GM19023 (cell line): Measurements from ENCODE around the gene ARHGEF16.

Experiments used
- ATAC-seq: cut with Tn5 transposase; IDR thresholded peaks from one replicate; pipeline ENCODE4 v1.9.1; 2021; ENCODE audit warnings: mild to moderate bottlenecking, moderate library complexity; ENCODE audit not compliant: unreplicated experiment

The ARHGEF16 gene

DNA sequence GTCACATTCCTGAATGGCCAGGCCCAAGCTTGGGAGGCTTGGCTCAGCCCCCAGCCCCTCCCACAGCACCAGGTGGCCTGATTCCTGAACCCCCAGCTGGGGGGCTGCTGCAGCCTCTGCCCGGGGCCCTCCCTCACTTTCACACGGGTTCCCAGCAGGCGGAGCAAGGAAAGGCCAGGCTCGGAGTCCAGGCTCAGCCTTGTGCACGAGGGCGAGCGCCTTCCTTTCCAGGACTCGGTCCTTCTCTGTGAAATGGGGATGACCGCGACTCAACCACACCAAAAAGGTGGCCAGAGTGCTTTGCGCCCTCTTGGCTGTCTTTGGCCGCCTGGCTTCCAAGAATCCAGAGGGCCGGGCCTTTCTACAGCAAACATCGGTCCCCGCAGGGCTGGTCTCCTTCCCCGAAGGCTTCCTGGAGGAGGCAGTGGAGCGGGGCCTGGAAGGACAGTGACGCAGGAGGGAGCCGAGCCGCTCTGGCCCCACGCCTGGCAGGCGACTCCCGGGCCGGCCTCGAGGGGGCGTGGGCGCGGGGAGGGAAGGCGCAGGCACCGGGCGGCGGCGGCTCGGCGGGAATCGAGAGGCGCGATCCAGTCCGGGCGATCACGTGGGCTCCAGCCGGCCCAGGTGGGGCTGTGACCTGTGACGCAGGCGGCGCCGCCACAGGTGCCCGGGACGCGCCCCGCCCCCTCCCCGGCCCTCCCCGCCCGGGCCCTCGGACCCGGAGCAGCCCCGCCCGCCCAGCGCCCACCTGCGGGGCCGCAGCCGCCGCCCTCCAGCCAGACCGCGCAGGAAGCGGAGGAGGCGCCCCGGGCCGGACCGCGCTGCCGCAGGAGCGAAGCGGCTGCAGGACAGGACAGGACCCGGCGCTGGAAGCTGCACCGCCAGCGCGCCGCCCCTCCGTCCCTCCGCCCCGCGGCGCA, at the start of gene ARHGEF16:
Gene ARHGEF16, plus strand, starts transcription at position 775 of the 920 bp plus-strand sequence. CDS start 8,420 bp downstream, outside the sequence.
- no peak for ATAC-seq

DNA sequence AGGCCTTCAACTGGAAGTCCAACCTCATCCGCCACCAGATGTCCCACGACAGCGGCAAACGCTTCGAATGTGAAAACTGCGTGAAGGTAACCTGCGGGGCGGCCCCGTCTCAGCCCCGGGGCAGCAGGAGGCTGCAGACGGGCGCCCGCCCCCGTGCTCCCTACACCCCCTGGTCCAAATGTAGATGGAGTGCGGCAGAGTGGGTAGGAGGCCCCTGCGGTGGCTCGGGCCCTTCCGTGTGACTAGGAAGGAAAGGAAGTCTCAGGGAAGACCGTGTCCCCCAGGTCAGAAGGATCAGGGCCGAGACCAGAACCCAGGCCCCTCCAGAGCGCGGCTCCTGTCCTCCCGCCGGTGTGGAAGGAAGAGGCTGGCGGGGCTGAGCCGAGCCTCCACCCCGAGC, 49.7 kb upstream of the ARHGEF16 start:
- no peak for ATAC-seq

DNA sequence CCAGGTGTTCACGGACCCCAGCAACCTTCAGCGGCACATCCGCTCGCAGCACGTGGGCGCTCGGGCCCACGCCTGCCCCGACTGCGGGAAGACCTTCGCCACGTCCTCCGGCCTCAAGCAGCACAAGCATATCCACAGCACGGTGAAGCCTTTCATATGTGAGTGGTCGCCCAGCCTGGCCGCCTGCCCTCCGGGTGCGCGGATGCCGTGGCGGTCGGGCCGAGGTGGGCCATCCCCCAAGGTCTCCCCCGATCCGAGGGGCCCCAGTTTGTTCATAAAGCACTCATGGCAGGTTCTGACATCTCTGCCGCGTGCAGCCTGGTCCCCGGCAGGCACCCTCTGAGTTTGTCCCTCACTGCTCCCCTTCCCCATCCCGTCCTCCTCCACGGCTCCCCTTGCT, 49.0 kb upstream of the ARHGEF16 start:
- ATAC-seq: no peak

DNA sequence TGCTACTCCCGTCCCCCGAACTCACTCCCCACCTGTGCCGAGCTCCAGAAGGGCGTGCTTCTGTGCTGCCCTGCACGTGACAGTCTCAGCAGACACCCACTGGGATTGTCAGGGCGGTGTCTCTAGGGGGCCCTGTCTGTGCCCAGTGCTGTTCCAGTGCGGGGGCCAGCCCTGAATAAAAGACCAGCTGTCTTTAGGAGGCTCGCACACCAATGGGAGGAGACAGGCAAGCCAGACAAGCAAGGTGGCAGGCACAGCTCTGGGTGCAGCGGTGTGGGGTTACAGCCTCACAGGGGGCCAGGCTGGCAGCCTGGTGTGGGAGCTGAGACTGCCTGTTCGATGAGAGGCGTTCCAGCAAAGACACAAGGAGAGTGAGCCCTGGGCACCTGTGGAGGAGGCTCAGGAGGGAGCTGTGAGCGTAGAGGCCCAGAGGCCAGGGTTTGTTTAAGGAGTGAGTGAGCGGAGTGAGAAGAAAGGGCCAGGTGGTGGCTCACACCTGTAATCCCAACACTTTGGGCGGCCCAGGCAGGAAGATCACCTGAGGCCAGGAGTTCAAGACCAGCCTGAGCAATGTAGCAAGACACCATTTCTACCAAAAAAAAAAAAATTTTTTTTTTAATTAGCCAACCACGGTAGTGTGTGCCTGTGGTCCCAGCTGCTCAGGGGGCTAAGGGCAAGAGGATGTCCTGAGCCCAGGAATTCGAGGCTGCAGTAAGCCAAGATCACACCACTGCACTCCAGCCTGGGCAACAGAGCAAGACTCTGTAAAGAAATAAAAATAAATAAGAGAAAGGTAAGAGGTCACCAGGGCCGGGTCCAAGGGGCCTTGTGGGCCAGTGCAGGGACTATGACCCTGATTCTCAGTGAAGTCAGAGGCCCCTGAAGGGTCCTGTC, 48.2 kb upstream of the ARHGEF16 start:
- no peak for ATAC-seq

DNA sequence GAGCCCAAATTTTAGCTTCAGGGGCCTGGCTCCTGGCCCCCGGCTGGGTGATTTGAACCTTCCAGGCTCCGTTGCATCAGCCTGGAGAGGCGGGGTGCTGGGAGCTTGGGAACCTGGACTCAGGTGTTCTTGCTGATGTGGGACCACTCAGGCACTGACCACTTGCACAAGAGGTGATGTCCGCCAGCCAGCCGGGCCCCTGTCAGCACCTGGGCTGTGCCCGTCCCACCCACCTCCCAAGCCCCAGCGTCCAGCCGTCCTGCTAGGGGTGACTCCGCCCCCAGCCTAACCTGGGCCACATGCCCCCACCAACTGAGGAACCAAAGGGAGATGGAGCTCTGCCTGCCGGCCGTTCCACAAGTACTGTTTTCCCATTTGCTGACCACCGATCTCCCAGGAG, 47.4 kb upstream of the ARHGEF16 start:
- ATAC-seq: no peak

DNA sequence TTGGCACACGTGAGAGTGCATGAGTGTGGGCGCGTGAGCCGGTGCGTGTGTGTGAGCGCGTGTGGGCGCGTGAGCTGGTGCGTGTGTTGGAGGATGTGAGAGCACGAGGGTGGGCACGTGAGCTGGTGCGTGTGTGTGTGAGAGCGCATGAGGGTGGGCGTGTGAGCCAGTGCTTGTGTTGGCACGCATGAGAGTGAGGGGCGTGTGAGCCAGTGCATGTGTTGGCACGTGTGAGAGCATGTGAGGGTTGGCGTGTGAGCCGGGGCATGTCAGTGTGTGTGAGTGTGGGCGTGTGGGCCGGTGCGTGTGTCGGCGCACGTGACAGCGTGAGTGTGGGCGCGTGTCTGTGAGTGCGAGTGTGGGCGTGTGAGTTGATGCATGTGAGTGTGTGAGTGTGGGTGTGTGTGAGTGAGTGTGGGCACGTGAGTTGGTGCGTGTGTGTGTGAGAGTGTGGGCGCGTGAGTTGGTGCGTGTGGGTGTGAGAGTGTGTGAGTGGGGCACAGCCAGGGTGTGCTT, 45.7 kb upstream of the ARHGEF16 start:
- no peak for ATAC-seq

DNA sequence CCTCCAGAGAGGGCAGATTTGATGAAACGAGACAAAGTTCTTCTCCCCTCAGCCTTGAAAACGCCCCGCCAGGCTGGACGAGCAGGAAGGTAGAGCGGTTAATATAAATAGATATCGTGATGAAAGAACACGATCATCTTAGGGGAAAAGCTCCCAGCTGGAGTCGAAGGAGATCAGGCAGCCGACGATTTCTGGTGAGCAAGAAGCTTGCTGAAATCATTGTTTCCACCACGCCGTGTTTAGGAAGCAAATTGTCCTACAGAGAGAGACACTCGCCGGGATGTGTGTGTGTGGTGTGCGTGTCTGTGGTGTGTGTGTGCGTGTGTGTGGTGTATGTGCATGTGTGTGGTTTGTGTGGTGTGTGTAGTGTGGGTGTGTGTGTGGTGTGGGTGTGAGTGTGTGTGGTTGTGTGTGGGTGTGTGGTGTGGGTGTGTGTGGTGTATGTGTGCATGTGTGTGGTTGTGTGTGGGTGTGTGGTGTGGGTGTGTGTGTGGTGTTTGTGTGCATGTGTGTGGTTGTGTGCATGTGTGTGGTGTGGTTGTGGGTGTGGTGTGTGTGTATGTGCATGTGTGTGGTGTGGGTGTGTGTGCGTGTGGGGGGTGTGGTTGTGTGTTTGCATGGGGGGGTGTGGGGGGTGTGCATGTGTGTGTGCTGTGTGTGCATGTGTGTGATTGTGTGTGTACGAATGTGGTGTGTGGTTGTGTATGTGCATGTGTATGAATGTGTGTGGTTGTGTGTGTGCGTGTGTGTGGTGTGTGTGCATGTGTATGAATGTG, 44.9 kb upstream of the ARHGEF16 start:
- no peak for ATAC-seq

DNA sequence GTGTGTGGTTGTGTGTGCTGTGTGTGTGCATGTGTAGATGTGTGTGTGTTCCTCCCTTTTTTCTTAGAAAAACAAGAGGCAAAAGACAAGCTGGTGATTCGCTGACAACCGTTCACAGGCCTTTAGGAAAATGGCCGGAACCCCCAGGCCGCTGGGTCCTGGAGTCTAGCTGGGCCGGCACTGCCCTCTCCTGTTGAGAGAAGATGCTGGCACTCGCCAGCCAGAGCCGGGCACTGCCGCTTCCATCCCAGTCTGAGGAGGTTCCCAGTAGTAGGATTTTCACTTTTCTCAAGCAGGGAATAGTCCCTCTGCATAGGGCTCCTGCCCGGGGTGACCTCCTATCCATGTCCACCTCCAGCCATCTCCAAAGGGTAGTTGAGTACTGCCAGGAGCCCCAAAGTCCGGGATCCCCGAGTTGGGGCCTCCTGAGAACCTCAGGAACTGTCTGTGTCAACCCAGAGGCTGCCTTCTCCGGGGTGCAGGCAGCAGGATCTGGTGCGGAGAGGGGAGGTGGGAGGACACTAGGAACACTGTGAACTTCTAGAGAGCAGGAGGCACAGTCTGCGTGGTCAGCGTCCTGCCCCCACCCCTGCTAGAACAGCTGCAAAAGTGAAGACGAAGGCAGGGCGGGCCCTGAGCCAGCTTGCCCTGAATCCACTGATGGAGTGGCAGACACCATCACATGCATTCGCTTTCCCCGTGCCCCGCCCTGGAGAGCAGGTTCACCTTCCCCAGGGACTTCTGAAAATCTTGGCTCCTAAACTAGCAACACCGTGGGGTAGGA, 44.1 kb upstream of the ARHGEF16 start:
- no peak for ATAC-seq

DNA sequence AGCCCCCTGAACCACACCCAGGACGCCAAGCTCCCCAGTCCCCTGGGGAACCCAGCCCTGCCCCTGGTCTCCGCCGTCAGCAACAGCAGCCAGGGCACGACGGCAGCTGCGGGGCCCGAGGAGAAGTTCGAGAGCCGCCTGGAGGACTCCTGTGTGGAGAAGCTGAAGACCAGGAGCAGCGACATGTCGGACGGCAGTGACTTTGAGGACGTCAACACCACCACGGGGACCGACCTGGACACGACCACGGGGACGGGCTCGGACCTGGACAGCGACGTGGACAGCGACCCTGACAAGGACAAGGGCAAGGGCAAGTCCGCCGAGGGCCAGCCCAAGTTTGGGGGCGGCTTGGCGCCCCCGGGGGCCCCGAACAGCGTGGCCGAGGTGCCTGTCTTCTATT, 42.7 kb upstream of the ARHGEF16 start:
- ATAC-seq: no peak

DNA sequence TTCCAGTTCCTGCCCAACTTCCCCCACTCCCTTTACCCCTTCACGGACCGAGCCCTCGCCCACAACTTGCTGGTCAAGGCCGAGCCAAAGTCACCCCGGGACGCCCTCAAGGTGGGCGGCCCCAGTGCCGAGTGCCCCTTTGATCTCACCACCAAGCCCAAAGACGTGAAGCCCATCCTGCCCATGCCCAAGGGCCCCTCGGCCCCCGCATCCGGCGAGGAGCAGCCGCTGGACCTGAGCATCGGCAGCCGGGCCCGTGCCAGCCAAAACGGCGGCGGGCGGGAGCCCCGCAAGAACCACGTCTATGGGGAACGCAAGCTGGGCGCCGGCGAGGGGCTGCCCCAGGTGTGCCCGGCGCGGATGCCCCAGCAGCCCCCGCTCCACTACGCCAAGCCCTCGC, 42.1 kb upstream of the ARHGEF16 start:
- ATAC-seq: no peak

DNA sequence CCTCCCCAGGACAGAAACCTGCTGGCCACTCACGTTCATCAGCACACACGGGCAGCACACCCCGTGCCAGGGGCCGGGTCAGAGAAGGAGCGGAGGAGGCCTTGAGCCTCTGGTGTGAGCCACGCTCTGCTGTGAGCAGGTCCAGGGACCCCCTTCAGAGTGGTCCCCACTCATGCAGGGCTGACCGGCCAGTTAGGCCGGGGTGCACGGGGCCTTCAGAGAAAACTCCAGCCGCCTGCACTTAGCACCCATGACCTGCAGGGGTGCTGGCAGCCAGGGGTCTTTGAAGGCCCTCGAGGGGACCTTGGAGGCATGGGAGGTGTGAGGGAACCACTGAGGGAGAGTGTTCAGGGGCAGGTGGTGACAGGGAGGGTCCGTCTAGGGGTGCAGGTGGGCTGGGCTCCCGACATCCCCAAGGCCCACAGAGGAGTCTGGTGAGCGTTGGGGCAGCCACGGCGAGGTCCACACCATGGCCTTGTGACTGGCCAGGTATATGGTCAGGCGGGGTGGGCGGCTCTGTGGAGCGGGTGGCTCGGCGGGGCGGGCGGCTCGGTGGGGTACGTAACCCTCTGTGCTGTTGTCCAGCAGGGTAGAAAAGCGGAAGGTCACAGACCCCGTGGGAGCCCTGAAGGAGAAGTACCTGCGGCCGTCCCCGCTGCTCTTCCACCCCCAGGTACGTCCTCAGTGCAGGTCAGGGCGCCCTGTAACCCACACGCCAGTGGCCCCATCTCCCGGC, 40.3 kb upstream of the ARHGEF16 start:
- no peak for ATAC-seq

DNA sequence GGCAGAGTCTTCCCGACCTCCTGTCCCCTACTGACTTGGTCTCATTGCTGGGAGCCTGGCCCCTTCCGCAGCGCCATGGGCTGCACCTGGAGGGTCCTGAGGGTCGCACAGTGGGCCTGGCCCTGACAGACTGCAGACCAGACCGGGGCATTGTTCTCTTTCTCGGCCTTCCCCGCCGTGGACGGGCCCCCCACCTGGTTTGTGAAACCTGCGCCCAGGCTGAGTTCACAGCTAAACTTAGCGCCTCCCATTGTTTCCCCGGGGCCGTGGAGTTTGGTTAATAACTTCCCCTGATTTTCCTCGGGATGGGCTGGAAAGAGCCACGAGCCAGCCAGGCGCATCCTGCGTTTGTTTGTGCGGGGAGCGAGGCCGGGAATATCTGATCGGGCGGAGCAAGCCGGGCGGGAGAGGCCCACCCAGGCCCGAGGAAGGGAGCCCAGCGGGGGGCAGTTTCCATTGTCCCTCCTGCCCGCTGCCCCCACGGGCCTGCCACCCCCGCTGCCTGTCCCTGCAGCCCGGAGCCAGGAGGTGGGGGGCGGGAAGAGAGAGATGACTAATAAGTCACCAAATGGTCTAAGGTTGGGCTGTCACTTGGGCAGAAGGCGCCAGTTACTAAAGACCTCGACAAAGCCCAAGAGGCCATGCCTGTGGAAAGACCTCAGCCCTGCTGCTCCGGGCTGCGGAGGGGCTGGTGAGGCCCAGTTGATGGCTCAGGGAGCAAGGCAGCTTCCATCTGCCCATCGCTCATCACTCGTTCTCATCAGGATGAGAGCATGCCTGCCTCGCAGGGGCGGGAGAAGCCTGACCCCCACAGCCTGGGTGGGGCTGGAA, 39.0 kb upstream of the ARHGEF16 start:
- no peak for ATAC-seq

DNA sequence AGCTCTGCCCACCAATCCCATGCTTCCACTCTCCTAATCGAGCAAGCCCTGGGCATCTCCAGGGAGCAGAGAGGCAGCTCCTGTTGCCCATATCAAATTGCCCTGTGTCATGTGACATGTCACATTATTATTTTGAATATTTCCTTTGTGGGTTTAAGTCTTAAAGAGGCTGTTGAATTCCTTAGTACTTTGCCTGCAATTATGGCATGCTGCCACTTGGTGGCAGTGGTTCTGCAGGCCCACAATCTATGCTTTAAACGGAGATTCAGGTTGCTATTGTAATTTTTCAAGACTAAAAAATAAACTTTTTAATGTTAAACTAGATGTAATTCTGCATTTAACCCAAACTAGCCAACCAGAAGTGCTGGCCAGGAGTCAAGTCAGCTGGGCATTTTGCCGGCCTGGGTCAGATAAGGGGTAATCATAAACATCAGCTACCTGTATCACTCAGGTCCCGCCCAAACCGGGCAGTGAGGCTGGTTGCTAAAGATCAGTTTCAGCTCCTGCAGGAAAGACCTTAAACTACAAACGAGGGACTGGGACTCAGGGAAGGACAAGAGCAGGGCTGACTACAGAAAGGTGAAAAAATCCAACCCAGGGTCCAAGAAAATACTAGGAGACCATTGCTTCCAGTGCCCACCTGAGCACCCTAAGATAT, 37.3 kb upstream of the ARHGEF16 start:
- no peak for ATAC-seq

DNA sequence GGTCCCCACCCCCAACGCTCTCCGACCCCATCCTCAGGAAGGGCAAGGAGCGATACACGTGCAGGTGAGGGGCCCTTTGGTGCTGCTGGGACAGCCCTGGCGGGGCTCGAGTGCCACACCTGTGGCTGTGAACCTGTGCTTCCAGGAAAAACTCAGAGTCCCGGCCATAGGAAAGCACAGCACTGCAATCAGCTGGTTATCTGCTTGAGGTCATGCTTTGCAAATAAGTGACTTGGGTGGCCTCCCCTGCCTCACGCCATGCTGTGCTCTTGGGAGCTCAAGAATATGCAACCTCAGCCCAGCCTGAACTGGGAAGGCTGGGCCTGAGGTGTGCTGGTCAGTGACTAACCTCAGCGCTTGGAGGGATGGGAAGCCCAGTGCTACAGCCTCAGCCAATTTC, 36.5 kb upstream of the ARHGEF16 start:
- no peak for ATAC-seq

DNA sequence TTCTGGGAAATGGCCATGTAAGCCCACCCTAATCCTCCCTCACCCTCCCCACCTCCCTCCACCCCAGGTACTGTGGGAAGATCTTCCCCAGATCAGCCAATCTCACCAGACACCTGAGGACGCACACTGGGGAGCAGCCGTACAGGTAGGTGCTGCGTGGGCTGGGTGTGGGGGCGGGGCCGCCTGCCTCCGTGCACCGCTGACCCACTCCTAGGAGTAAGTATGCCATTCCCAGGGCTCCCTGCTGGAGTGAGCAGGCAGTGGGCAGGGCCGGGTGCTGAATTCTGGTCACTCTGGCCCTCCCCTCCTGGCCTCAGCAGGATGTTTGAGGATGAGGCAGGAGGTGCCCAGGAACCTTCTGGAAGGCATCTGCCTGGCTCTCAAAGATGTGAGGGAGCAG, 35.9 kb upstream of the ARHGEF16 start:
- no peak for ATAC-seq

DNA sequence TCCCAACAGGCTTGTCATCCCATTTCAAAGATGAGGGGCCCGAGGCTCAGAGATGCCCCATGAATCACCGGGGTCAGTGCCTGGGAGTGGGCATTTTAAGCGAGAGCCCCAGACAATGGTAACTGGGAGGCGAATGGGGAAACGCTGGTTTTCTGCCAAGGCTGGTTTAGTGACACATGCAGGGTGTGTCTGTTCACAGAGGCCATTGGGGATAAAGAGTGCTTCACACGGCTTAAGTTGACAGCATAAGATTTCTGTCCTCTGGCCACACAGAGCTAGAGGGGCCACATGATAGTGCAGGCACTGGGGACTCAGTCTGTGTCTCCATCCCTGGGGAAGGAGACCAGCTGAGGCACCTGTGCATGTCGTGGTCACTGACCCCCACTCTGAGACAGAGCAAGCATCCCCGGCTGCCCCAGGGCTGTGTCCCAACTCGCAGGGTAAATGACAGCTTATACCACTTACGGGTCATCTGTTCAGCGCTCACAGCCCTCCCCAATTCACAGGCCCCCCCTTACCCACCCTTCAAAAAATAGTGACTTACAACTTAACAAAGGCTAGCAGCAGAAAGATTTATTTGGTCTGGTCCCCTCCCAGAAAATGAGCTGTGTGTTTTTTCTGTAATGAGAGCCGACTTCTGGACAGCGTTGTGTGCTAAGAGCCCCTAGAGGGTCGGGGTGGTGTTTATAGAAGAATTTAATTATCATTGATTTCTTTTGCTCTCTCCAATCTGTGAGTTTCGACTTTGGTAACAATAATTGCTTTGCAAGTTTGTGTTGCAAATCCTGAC, 34.9 kb upstream of the ARHGEF16 start:
- no peak for ATAC-seq
